GM19099 (cell line): ENCODE results near the gene MBD3L3.
A peak's percentile ranks its signal among the peaks of the same experiment; 100 is the strongest.
"Not testable (repeated sequence)": the region's sequence is repeated elsewhere in the genome, so short reads cannot be mapped to it uniquely, and the experiment has no call there.

Source experiments
- POLR2A ChIP-seq: IDR thresholded peaks from 3 replicates; pipeline ENCODE4 v1.6.1; 2011; ENCODE audit warnings: low read depth; ENCODE audit not compliant: insufficient read length; ENCODE audit errors: extremely low read depth

MBD3L3 gene

DNA sequence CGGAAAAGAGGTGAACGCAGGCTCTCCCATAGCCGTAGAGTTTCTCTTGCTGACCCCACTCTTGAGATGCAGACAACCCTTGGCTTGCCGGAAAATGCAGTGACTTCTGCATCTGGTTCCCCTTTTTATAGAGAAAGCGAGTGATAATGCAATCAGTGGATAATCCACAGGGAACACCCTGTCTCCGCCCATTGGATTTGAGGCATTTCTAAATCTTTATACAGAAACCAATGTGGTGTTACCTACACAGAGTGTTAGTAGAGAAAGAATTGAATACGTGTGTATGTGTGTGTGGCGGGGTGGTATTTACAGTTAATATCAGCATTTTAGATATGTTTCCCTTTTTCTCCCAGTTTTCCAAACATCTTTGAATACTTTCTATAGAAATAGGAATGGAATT is at the start of gene MBD3L3:
MBD3L3 (minus strand) TSS at position 101 of the 400 bp plus-strand sequence; CDS start at position 30, 71 bp downstream.
- not testable (repeated sequence) for TF ChIP-seq POLR2A

DNA sequence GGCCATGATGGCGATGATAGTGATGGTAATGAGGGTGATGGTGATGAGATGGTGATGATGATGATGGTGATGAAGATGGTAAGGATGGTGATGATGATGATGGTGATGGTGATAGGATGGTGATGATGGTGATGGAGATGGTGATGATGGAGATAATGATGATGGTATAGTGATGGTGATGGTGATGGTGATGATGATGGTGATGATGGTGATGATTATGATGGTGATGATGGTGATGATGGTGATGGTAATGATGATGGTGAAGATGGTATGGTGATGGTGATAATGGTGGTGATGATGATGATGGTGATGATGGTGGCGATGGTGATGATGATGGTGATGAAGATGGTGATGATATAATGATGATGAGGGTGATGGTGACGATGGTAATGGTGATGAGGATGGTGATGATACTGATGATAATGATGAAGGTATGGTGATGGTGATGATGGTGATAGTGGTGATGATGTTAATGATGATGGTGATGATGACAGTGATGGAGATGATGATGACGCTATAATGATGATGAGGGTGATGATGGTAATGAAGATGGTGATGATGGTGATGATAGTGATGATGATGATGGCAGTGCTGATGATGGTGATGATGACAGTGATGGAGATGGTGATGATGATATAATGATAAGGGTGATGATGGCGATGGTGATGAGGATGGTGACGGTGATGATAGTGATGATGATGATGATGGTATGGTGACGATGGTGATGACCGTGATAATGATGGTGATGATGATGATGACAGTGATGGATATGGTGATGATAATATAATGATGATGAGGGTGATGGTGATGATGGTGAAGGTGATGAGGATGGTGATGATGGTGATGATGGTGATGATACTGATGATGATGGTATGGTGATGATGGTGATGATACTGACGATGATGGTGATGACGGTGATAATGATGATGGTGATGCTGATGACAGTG is 48.5 kb upstream of the MBD3L3 start:
- no peak for TF ChIP-seq POLR2A

DNA sequence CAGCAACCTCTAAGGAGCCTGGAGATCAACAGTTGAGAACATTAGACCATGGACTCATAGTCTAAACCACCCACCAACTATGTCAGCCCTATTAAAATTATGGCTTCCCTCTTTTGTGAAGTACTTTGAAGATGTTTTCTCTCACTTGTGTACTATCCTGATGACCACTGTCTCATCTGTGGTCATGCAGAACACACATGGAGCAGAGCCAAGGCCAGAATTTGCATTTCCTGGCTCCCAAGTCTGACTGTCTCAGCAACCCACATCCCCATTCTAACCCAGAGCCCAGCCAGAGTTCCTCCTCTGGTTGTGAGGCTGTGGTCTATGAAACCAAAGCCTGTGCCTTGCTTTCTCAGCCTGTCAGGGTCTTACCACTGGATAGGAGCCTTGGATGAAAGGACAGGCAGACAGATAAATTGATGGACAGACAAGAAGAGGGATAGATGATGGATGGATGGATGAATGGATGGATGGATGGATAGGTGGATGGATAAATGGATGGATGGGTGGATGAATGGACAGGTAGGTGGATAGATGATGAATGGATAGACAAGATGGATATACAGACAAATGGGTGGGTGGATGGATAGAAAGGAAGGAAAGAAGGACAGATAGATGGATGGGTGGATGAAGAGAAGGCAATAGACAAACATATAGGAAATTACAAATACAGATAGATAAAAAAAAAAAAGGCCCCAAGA is 46.4 kb upstream of the MBD3L3 start:
- TF ChIP-seq POLR2A = no peak

DNA sequence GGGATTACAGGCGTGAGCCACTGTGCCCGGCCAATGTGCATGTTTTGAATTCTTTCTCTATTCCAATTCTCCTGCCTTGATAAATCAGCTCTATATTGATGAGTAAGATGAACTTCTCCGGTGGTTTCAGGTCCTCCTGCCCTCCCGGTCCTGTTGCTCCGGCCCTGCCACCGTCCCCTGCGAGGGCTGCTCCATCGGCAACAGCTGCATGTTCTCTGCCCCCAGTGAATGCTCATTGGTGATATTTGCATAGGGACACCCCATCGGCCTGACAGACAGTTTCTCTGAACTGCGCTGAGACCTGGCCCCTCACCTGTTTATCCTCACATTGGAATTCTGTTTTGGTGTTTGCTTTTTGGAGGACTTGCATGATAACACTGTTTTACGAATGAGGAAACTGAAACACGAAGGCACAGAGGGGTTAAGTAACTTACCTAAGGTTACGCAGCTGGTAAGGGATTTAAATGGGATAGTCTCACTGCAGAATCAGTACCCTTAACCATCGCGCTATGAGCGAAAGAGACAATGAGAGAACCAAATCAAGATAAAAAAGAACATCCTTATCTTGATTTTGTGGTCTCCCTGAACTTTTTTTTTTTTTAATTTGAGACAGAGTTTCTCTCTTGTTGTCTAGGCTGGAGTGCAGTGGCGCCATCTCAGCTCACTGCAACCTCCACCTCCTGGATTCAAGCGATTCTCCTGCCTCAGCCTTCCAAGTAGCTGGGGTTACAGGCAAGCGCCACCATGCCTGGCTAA is 43.2 kb upstream of the MBD3L3 start:
- TF ChIP-seq POLR2A = no peak

DNA sequence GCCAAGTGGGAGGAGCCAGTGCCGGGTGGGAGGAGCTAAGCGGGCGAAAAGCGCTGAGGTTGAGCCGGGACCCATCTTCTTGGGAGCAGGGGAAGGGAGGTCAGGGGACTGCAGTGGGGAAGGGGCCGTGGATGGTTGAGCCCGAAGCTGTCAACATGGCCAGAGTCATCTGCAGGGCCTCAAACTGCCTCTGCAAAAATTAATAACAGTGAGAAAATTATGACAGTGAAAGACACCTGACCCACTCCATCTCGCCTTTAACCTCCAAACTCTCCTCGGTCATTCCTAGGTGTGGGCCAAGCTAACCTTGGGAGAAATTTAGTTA is 41.1 kb upstream of the MBD3L3 start:
- TF ChIP-seq POLR2A = no peak

DNA sequence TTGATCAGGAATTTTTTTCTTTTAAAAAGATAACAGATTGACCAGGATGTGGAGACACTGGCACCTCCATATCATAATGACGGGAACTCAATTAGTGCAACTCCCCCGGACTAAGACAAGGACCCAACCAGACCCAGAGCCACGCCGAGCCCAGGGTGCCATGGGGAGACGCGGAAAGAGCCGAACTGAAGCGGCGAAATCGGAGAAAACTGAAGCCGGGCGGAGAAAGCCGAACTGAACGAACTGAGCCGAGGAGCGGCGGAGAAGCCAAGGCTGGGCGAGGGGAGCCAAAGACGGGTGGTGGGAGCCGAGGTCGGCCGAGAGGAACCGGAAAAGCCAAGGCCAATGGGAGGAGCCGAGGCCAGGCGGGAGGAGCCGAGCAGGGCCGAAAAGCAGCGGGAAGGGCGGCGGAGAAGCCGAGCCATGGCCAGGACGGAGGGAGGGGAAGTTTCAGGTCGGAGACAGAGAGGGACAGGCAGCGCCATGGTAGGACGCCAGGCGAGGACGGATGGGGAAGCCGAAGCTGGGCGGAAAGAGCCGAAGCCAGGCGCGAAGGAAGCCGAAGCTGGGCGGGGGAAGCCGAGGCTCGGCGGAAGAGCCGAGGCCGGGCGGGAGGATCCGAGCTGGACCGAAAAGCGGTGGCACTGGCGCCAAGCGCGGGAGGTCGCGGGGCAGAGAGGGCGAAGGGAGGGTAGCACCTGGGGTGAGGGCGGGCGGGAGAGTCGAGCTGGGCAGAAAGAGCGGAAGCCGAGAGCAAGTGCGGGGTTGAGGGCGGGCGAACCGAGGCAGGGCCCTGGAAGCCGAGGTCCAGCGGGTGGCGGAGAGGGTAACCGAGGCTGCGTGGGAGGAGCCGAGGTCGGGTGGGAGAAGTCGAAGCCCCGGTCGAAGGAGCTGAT is 40.5 kb upstream of the MBD3L3 start:
- TF ChIP-seq POLR2A = peak; percentile 71

DNA sequence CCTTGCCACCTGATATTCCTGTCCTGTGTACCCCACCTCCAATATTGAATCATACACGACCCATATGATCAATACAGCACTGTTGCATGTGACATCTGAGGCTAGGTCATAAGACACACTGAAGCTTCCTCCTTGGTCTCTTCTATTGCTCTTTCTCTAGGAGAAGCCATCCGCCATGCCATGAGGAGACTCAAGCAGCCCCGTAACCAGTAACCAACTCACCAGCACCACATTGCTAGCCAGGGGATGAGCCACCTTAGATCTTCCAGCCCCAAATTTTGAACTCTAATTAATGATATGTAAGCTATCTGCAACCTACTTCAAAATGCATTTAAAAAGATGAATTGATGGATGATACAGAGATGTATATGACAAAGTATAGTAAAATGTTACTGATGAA is 39.6 kb upstream of the MBD3L3 start:
- TF ChIP-seq POLR2A = no peak

DNA sequence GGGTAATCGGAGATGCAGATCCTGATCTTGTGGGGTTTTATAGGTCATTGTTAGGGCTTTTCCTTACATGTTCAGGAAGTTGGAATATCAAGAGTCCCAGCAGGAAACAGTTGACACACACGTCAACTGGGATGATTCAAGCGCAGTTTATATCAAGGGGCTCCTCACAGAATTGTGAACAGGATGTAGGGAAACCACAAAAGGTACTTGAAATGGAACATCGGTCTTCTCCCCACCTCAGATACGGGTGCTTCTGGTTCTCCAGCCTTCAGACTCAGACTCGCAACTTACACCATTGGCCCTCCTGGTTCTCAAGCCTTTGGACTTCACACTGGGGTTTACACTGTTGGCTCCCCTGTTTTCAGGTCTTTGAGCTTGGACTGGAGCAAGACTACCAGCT is 30.5 kb upstream of the MBD3L3 start:
- no peak for TF ChIP-seq POLR2A

DNA sequence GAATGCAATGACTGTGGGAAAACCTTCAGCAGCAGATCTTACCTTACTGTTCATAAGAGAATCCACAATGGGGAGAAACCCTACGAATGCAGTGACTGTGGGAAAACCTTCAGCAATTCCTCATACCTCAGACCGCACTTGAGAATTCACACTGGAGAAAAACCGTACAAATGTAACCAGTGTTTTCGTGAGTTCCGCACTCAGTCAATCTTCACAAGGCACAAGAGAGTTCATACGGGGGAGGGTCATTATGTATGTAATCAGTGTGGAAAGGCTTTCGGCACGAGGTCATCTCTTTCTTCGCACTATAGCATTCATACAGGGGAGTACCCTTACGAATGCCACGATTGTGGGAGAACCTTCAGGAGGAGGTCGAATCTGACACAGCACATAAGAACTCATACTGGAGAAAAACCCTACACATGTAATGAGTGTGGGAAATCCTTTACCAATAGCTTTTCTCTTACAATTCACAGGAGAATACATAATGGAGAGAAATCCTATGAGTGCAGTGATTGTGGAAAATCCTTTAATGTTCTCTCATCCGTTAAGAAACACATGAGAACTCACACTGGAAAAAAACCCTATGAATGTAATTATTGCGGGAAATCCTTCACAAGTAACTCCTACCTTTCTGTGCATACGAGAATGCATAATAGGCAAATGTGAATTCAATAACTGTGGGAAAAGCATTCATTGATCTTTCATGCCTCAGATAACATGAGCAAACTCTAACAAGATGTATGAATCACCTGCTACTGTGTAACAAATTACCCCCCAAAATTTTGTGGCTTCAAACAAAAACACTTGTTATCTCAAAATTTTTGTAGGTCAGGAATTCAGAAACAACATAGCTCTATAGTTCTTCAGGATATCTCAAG is 24.8 kb upstream of the MBD3L3 start:
- no peak for TF ChIP-seq POLR2A

DNA sequence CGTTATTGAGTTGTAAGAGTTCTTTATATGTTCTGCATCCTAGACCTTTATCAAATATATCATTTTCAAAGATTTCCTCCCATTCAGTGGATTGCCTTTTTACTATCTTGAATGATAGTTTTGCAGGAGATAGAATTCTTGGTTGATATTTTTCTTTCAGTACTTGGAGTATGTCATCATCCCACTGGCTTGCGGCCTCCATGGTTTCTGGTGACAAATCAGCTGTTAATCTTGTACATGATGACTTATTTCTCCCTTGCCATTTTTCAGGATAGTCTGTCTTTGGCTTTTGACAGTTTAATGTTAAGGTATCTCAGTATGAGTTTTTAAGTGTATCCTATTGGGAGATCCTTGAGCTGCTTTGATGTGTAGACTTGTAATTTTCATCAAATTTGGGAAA is 19.5 kb upstream of the MBD3L3 start:
- no peak for TF ChIP-seq POLR2A

DNA sequence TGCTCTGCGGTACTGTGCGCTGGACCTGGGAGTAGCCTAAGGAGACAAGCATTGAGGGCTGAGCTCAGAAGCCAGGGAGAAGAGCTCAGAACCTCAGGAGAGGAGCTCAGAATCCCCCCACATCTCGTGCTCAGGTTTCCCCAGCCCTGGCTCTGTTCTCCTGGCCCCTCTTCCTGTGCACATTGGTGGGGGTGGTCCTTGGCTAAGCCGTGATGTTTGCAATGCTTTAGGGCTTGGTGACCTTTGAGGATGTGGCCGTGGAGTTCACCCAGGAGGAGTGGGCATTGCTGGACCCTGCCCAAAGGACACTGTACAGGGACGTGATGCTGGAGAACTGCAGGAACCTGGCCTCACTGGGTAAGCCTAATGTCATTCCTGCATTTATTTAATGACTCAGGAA is 17.7 kb upstream of the MBD3L3 start:
- no peak for TF ChIP-seq POLR2A

DNA sequence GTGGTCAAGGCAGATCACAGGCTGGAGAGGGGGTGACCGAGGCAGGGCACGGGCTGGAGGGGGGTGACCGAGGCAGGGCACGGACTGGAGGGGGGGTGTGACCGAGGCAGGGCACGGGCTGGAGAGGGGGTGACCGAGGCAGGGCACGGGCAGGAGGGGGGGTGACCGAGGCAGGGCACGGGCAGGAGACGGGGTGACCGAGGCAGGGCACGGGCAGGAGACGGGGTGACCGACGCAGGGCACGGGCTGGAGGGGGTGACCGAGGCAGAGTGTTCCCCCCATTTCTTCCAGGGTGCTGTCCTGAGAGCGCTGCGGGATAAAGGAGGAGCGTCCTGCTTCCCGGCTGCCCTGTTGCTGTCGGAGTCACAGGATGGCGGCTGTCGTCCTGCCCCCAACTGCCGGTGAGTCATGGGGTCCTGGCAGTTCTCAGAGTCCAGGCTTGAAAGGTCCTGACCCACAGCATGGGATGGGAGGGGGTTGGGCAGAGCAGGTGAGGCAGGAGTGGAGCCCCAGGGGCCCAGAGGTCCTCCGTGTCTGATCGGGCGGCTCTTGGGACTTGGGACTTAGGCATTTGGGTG is 16.3 kb upstream of the MBD3L3 start:
- TF ChIP-seq POLR2A = no peak

DNA sequence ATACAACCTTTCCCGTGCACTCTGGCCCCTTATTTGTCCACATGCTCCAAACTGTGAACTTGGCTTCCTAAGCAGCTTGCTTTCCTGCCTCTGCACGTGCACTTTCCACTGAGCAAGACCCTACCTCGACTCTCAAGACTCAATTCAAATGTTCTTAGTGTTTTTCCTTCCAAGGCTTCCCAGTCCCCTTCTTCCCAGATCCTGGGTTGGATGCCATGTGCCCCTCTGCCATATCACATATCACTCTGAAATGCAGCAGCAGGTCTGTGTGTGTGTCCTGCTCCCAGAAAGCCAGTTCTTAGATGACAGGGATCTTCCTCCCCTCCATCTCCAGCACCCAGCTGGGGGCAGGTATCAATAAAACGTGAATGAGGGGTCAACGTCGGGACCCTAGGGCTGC is 14.1 kb upstream of the MBD3L3 start:
- TF ChIP-seq POLR2A = no peak
